HG02973 (cell line): ENCODE measurements around the gene TRMT61A.

Experiments
- ATAC-seq: cut with Tn5 transposase; IDR thresholded peaks from one replicate; pipeline ENCODE4 v1.9.1; 2021; ENCODE audit warnings: moderate library complexity; ENCODE audit not compliant: unreplicated experiment

The TRMT61A gene

GRCh38 chr14:103561381-103562178, 32.6 kb downstream of the TRMT61A start:
- peak; percentile 23 for ATAC-seq

DNA sequence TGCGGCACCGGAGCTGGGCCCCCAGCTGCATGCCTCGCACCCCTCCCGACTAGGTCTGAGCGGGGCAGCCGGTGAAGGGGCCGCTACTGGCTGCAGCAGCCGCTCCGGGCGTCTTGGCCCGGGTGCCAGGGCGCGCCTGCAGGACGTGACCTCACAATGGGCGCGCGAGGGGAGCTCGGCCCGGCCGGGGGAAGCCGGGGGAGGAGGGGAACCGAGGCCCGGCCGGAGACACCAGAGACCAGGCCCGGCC, 33.1 kb downstream of the TRMT61A start:
- ATAC-seq = peak; percentile 20

- ATAC-seq = peak; percentile 77
Observed at GRCh38 chr14:103562429-103563225, 33.6 kb downstream of the TRMT61A start, which contains the start of the genes BAG5 and COA8. Gene BAG5 (minus strand): TSS chr14:103562657. CDS start chr14:103561164, 1,493 bp downstream. Gene COA8 (plus strand): TSS chr14:103562960. CDS start chr14:103563002, 42 bp downstream.

- ATAC-seq = no peak
Observed at GRCh38 chr14:103563226-103563620, 34.2 kb downstream of the TRMT61A start.

GRCh38 chr14:103563844-103564505, 35.0 kb downstream of the TRMT61A start:
- ATAC-seq = no peak

GRCh38 chr14:103568952-103569351, 40.0 kb downstream of the TRMT61A start:
- no peak for ATAC-seq

DNA sequence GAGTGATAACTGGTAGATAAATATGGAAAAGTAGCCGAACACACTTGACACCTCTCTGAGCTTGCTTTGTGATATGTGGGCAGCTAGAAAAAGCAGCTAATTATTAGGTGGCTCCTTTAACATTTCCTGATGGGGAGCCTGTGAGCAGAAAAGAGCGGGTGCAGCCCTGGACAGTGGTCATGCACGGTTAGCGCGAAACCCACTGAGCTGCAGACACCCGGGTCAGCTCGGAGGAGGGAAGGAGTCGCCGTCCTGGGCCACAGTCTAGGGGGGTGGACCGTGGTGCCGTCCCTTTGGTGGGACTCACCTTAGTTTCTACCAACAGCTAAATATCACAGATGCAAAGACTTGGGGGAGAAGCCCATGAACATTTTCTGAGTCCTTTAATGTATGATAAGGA, 40.4 kb downstream of the TRMT61A start:
- ATAC-seq = no peak

- ATAC-seq = no peak
Observed at GRCh38 chr14:103574104-103574503, 45.1 kb downstream of the TRMT61A start.

- ATAC-seq = no peak
Observed at GRCh38 chr14:103574707-103575285, 45.8 kb downstream of the TRMT61A start.

DNA sequence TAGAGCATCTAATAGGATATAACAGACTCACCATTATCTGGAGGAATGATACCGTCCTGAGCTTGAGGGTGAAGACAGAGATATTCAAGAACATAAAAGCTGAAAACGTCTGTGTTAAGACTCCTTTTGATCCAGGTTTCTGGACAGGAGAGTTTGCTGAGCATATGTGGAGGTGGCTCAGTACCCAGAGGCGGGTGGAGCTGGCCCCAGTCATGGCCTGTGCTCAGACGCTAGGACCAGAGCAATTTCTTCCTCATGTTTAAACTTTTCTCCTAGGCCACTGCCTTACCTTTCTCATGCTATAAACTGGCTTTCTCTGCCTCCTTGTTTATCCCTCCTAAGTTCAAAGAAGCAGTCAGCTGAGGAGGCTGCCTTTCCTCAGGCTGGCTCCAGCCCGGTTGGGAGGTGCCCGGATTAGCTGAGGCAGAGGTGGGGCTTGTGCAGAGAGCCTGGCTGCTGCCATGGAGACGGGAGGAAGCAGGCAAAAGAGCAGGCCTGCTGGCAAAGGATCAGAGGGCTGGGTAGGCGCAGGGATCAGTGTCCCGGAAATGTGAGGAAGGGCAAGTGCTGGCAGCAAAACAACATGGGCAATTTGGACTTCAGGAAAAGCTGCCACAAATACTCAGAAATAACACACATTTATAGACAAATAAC, 47.5 kb downstream of the TRMT61A start:
- ATAC-seq = no peak

DNA sequence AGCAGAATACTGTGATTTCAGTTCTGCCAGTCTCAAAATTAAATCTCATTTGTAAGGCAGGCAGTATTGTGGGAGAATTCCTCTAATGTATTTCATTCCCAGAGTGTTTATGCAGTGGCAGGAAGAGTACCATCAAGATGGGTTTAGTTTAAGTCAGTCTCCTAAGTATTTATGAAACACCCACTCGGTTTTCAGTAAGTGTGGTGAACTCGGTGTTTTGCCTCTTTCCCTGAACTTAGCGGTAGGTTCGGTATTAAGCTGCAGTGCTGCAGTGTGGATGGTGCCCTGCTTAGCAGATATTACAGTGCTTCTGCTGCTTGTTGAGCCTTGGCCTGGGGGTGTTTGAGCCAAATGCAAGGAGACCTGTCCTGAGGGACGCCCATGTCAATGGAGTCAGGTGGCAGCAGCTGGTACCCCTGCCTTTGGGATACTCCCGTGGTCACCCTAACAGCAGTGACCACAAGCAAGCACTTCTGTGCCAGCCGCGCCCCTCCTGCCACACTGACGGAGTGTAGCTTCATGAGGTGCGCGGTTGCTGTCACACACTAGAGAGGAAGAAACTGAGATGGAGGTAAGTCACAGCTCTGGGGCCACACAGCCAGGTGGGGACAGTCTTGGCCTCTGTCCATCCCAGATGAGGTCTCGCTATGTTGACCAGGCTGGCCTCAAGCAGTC, 49.5 kb downstream of the TRMT61A start:
- no peak for ATAC-seq

DNA sequence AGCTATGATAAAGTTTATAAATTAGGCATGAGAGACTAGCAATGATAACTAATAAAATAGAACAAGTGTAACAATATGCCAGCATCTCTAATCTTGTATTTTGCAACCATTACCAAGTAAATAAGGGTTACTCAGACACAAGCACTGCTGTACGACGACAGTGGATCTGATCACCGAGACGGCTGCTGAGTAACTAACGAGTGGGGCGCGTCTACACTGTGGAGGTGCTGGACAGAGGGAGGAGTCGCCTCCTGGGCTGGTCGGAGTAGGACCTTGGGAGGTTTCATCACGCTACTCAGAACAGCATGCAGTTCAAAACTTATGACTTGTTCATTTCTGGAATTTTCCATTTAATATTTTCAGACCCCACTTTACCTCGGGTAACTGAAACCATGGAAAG, 52.2 kb downstream of the TRMT61A start:
- no peak for ATAC-seq

DNA sequence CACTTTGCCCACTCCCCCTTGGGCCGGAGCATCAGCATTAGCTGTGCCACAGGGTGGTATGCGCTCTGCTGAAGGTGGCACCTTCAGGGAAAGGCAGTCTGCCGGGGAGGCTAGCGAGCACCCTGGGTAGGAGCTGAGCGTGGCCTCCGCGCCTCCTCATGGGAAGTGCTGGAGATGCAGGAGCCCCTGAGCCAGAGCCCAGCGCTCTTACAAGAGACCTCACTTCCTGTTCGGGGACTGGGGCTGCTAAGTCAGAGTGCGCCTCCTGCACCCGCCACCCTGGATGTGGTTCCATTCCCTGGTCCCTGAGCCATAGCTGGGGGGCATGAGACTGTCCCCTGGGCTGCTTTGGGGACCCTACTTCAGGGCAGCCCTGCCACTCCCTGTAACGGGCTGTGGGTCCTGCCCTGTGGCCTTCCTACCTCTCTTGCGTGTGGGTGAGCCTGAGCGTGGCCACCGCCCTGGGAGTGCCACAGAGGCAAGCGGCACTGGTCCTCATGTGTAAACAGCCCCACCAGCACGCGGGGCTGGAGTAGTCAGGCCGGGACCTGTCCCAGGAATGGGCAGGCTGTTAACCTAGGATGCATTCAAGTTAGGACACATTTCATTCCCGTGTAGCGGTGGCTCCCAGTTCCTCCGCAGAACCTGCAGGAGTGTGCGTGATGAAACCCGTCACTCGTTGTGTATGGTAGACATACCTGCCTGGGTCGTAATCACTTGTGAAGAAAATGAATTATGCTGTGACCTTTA, 53.1 kb downstream of the TRMT61A start:
- no peak for ATAC-seq

DNA sequence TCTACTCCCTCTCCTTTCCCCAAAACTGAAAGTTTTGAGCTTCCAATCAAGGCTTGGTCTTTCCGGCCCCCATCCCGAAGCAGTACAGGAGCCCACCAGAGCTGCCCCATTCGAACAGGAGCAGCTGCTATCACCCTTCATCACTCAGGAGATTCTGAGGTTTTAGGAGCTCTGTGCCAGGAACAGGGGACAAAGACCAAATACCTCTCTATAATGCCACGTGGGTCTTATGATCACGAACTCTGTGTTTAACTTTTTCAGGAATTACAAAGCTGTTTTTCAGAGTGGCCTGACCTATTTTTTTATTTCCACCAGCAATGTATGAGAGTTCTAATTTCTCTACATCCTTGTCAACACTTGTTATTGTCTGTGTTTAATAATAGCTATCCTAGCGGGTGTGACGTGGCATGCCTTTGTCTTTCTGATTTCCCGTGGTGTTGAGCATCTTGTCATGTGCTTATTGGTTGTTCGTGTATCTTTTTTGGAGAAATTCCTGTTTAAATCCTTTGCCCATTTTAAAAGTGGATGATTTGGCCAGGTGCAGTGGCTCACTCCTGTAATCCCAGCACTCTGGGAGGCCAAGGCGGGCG, 55.4 kb downstream of the TRMT61A start:
- ATAC-seq = no peak
